Esophagus squamous epithelium (tissue), 4 donors: Measurements from ENCODE around the gene DUSP28.

Experiments used
- CTCF ChIP-seq, 6 experiments: fragments of 450-650 bp in 4 of 6; fragments of 200-600 bp in 2 of 6; sonication (generic) in 2 of 6; IDR thresholded peaks; one replicate each; pipeline ENCODE4 v1.5.1; 2016 to 2019; ENCODE audit warnings: antibody characterized with exemption in 6 of 6, mild to moderate bottlenecking in 4 of 6, moderate library complexity in 4 of 6
- POLR2A ChIP-seq, 4 donors: fragments of 450-650 bp; IDR thresholded peaks; one replicate each; pipeline ENCODE4 v1.6.1; 2017; ENCODE audit warnings: antibody characterized with exemption in 4 of 4, mild to moderate bottlenecking in 4 of 4, moderate library complexity in 3 of 4

GRCh38 chr2:240603846-240604245 lies 43.7 kb downstream of the DUSP28 start:
- TF ChIP-seq CTCF (IDR thresholded peaks at IDR 0.05) (no peak), POLR2A (IDR thresholded peaks at IDR 0.05) (no peak)
